Mesenteric fat pad (tissue), 1 donor: Measurements from ENCODE around the gene NMUR1. TPM values are rescaled to one million over a fixed set of nuclear protein-coding genes. Genes with fewer than 3 reads are reported as not detected.

ENCODE experiments used
- DNase-seq: peaks from one replicate; pipeline ENCODE4 v3.0.0-alpha.2; 2020; ENCODE audit warnings: low spot score
- total RNA-seq: library from RNA; stranded (reverse); fragmentation: NEBNext Ultra II Directional; extraction: Animal tissue kit (Norgen Biotek cat#: 25700); gene quantifications from one replicate; pipeline ENCODE4 v1.2.1, GENCODE V29; 2021
- donor health status: DM: yes; HTN: yes; CAD: no.

The NMUR1 gene
- total RNA-seq, 1 donor from 2014 or later = 1.4 TPM

GRCh38 chr2:231526341-231527090 is 3.7 kb downstream of the NMUR1 start:
- no peak for DNase-seq

GRCh38 chr2:231525248-231526163 is 4.7 kb downstream of the NMUR1 start:
- peak; percentile 84 for DNase-seq

- peak; percentile 75 for DNase-seq
Observed at GRCh38 chr2:231524477-231525247, 5.6 kb downstream of the NMUR1 start.

- peak; percentile 62 for DNase-seq
Observed at GRCh38 chr2:231523451-231524285, 6.6 kb downstream of the NMUR1 start.

- peak; percentile 82 for DNase-seq
Observed at GRCh38 chr2:231522418-231523180, 7.6 kb downstream of the NMUR1 start.

GRCh38 chr2:231521443-231521842 is 8.8 kb downstream of the NMUR1 start:
- DNase-seq = peak; percentile 33

- peak; percentile 59 for DNase-seq
Observed at GRCh38 chr2:231519975-231520555, 10.2 kb downstream of the NMUR1 start.

GRCh38 chr2:231518771-231519170 is 11.5 kb downstream of the NMUR1 start:
- DNase-seq = peak; percentile 57

GRCh38 chr2:231515603-231516002 is 14.6 kb downstream of the NMUR1 start:
- no peak for DNase-seq

GRCh38 chr2:231514951-231515297 is 15.3 kb downstream of the NMUR1 start:
- peak; percentile 37 for DNase-seq

GRCh38 chr2:231514225-231514950 is 15.9 kb downstream of the NMUR1 start:
- peak; percentile 100 for DNase-seq

GRCh38 chr2:231513746-231514224 is 16.5 kb downstream of the NMUR1 start:
- DNase-seq = no peak

- peak; percentile 82 for DNase-seq
Observed at GRCh38 chr2:231512222-231512621, 18.0 kb downstream of the NMUR1 start.

- DNase-seq = peak; percentile 74
Observed at GRCh38 chr2:231503766-231504165, 26.5 kb downstream of the NMUR1 start.

GRCh38 chr2:231502596-231502995 is 27.6 kb downstream of the NMUR1 start:
- no peak for DNase-seq

GRCh38 chr2:231497651-231498050 is 32.6 kb downstream of the NMUR1 start:
- no peak for DNase-seq

- DNase-seq = no peak
Observed at GRCh38 chr2:231494669-231495068, 35.6 kb downstream of the NMUR1 start.

- peak; percentile 55 for DNase-seq
Observed at GRCh38 chr2:231490801-231491200, 39.4 kb downstream of the NMUR1 start.

- peak; percentile 55 for DNase-seq
Observed at GRCh38 chr2:231489990-231490389, 40.3 kb downstream of the NMUR1 start.
